GM13977 (cell line): Measurements from ENCODE around the gene SMO.
"Not testable (repeated sequence)": the region's sequence is repeated elsewhere in the genome, so short reads cannot be mapped to it uniquely, and the experiment has no call there.

Experiments used
- DNase-seq: peaks from one replicate; pipeline ENCODE4 v3.0.0; 2012; ENCODE audit warnings: low spot score
- in situ Hi-C: fragments of 300-500 bp; cut with MboI; formaldehyde crosslinking; loops from one replicate; pipeline ENCODE4 v1.12.0; 2022; ENCODE audit warnings: low sequenced_read_pairs, low pct_unique_long_range_greater_than_20kb, mixed read lengths, inconsistent platforms; ENCODE audit not compliant: unreplicated experiment
- TF ChIP-seq, protein P1 (sequence below): IDR thresholded peaks from 2 replicates; pipeline ENCODE4 v1.5.1; 2012; ENCODE audit warnings: mild to moderate bottlenecking, control low read depth; ENCODE audit not compliant: insufficient read depth; ENCODE audit errors: extremely low read depth, missing control alignments

SMO gene

GRCh38 chr7:129169686-129170440 is 18.6 kb upstream of the SMO start:
- TF ChIP-seq, protein P1, sequence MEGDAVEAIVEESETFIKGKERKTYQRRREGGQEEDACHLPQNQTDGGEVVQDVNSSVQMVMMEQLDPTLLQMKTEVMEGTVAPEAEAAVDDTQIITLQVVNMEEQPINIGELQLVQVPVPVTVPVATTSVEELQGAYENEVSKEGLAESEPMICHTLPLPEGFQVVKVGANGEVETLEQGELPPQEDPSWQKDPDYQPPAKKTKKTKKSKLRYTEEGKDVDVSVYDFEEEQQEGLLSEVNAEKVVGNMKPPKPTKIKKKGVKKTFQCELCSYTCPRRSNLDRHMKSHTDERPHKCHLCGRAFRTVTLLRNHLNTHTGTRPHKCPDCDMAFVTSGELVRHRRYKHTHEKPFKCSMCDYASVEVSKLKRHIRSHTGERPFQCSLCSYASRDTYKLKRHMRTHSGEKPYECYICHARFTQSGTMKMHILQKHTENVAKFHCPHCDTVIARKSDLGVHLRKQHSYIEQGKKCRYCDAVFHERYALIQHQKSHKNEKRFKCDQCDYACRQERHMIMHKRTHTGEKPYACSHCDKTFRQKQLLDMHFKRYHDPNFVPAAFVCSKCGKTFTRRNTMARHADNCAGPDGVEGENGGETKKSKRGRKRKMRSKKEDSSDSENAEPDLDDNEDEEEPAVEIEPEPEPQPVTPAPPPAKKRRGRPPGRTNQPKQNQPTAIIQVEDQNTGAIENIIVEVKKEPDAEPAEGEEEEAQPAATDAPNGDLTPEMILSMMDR = no peak
- in situ Hi-C loops = no loop called here
- peak; percentile 63 for DNase-seq

DNA sequence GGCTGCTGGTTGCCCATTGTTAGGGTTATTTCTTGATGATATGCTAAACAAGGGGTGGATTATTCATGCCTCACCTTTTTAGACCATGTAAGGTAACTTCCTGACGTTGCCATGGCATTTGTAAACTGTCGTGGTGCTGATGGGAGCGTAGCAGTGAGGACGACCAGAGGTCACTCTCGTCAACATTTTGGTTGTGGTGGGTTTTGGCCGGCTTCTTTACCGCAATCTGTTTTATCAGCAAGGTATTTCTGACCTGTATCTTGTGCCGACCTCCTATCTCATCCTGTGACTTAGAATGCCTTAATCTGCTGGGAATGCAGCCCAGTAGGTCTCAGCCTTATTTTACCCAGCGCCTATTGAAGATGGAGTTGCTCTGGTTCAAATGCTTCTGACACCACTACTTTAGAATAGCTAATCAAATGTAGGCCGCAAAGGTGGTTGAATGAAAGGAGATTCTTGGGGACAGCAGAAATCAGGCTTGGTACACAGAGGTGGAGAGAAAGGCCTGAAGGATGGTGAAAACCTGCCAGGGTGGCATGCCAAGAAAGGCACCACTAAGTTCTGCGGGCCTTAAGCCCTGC is 17.9 kb upstream of the SMO start:
- in situ Hi-C loops = no loop called here
- TF ChIP-seq, protein P1 = no peak
- DNase-seq = no peak

- in situ Hi-C loops = not testable (repeated sequence)
These were observed 14.6 kb upstream of the SMO start for GRCh38 chr7:129173861-129174260.

DNA sequence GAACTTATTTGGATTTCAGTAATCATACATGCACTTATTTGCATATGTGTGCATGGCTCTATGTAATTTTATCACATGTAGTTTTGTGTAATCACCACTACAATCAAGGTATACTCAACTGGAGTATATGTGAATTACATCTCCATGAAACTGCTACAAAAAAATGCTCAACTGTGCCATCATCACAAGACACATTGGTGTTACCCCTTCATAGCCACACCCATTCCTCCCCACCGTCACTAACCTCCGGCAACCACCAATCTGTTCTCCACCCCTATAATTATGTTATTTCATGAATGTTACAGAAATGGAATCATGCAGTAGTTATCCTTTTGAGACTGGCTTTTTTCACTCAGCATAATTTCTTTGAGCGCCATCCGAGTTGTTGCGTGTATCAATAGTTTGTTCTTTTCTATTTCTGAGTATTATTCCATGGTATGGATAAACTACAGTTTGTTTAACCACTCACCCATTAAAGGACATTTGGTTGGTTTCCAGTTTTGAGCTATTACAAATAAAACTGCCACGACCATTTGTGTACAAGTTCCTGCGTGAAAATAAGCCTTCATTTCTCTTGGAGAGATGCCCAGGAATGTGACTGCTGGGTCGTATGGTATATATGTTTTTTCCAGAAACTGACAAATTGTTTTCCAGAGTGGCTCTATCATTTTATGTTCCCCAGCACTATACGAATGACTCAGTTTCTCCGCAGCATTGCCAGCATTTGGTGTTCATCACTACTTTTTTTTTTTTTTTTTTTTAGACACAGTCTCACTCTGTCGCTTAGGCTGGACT is 11.3 kb upstream of the SMO start:
- in situ Hi-C loops = no loop called here
- TF ChIP-seq, protein P1 = no peak
- DNase-seq = no peak

More at GRCh38 chr7:129173861-129174260, 14.6 kb upstream of the SMO start:
- not testable (repeated sequence) for DNase-seq

GRCh38 chr7:129184981-129185670 is 3.3 kb upstream of the SMO start:
- in situ Hi-C loops = no loop called here
- DNase-seq = no peak
- TF ChIP-seq, protein P1 = no peak

DNA sequence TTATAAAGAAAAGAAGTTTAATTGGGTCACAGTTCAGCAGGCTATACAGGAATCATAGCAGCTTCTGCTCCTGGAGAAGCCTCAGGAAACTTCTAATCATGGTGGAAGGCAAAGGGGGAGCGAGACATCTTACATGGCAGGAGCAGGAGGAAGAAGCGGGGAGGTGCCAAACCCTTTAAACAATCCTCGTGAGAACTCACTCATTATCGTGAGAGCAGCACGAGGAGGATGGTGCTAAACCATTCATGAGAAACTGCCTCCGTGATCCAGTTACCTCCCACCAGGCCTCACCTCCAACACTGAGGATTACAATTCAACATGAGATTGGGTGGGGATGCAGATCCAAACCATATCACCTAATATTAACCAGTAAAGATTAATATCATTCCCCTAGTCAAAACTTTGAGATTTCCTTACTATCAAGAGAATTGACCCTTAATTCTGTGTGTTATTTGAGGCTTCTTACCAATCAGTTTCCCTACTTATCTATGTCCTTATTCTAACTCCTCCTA is 1.6 kb upstream of the SMO start:
- DNase-seq = no peak
- in situ Hi-C loops = no loop called here
- TF ChIP-seq, protein P1 = no peak
